Glutamatergic neuron (in vitro differentiated cells): ENCODE results near the gene VRK3. TPM values are rescaled to one million over a fixed set of nuclear protein-coding genes. Genes with fewer than 3 reads are reported as not detected.

Experiments used
- DNase-seq: peaks from one replicate; pipeline ENCODE4 v3.0.0; 2022
- H3K27ac Mint-ChIP-seq: one replicate; pipeline ENCODE4 v1.8.0; 2020; ENCODE audit warnings: mild to moderate bottlenecking, mixed read lengths, inconsistent platforms; ENCODE audit not compliant: unreplicated experiment
- H3K27me3 Mint-ChIP-seq: one replicate; pipeline ENCODE4 v1.8.0; 2020; ENCODE audit warnings: mild to moderate bottlenecking, moderate library complexity, mixed read lengths, inconsistent platforms; ENCODE audit not compliant: unreplicated experiment
- H3K36me3 Mint-ChIP-seq: one replicate; pipeline ENCODE4 v1.8.0; 2020; ENCODE audit warnings: mild to moderate bottlenecking, mixed read lengths, inconsistent platforms; ENCODE audit not compliant: unreplicated experiment
- H3K4me1 Mint-ChIP-seq: one replicate; pipeline ENCODE4 v1.8.0; 2020; ENCODE audit warnings: mild to moderate bottlenecking, low read depth, mixed read lengths, inconsistent platforms; ENCODE audit not compliant: unreplicated experiment
- H3K4me3 Mint-ChIP-seq: one replicate; pipeline ENCODE4 v1.8.0; 2020; ENCODE audit warnings: mild to moderate bottlenecking, mixed read lengths, inconsistent platforms; ENCODE audit not compliant: unreplicated experiment
- H3K9me3 Mint-ChIP-seq: one replicate; pipeline ENCODE4 v1.8.0; 2020; ENCODE audit warnings: mild to moderate bottlenecking, moderate library complexity, mixed read lengths, inconsistent platforms; ENCODE audit not compliant: unreplicated experiment
- total RNA-seq: library from RNA; stranded (reverse); fragmentation: NEBNext Ultra II Directional; extraction: Animal tissue kit (Norgen Biotek cat#: 25700); gene quantifications from one replicate; pipeline ENCODE4 v1.2.1, GENCODE V29; 2021; ENCODE audit not compliant: unreplicated experiment
- TF ChIP-seq, protein P1 (sequence below): fragments of 200-600 bp; sonication (generic); IDR thresholded peaks from one replicate; pipeline ENCODE4 v1.5.0; 2021; ENCODE audit not compliant: partially characterized antibody, unreplicated experiment

The VRK3 gene
- total RNA-seq, 1 donor from 2014 or later: 44.5 TPM

DNA sequence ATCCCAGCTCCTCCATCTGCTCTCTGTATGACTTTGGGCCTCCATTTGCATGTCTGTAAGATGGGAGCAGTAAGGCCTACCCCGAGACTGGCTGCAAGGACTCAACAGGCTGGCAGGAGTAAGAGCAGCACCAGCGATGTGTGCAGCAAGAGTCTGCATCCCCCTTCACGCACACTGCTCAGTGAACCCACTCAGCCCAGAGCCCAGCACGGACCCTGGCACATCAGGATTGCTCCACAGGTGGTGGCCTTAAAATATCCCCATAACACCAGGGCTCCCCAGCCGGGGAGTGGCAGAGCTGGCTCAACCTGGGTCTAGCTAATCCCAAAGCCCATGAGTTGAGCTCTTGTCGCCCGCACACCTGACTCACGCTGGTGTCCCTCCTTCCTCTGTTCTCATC is 23.4 kb downstream of the VRK3 start:
- no peaks in the 10 kb centered on the region for H3K36me3 Mint-ChIP-seq

DNA sequence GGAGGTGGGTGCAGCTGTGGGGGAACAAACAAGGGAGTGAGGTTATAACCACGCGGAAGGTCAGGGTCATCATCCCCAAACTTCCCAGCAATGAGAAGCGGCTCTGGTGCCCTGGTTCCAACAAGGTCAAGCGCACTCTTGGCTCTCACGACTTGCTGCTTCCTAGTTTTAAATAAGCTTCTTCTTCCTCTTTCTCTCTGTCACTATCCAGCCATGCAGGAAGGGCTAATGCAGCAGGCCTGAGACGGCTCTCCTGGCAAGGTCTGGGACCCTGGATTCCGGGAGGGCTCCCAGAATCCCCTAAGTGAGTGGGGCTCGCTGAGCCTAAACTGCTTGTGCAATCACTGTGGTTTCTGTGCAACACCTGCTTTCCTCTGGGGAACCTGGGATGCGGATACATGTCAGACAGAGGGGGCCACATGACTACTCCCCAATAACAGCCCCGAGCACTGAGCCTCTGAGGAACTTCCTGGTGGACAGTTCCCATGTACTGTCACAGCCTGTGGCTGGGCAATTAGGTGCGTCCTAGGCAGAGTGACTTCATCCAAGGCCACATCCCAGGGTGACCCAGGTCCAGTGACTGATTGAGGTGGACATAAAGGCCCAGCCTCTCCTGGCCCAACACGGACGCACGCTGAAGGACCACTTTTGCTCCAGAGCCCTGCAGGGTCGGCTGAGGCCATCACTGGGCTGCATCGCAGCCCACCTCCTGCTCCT is 24.2 kb downstream of the VRK3 start:
- Mint-ChIP-seq H3K4me3 (no peak overlapping the region), H3K36me3 (no peaks in the 10 kb centered on the region), H3K9me3 (peaks cover 2% of the 10 kb centered on the region), H3K4me1 (no peaks in the 10 kb centered on the region), H3K27ac (no peak overlapping the region), H3K27me3 (peaks cover 7% of the 10 kb centered on the region)
- no peak for DNase-seq
- TF ChIP-seq, protein P1, sequence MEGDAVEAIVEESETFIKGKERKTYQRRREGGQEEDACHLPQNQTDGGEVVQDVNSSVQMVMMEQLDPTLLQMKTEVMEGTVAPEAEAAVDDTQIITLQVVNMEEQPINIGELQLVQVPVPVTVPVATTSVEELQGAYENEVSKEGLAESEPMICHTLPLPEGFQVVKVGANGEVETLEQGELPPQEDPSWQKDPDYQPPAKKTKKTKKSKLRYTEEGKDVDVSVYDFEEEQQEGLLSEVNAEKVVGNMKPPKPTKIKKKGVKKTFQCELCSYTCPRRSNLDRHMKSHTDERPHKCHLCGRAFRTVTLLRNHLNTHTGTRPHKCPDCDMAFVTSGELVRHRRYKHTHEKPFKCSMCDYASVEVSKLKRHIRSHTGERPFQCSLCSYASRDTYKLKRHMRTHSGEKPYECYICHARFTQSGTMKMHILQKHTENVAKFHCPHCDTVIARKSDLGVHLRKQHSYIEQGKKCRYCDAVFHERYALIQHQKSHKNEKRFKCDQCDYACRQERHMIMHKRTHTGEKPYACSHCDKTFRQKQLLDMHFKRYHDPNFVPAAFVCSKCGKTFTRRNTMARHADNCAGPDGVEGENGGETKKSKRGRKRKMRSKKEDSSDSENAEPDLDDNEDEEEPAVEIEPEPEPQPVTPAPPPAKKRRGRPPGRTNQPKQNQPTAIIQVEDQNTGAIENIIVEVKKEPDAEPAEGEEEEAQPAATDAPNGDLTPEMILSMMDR: no peak

More for the DNA sequence above, 23.4 kb downstream of the VRK3 start:
- H3K27ac Mint-ChIP-seq: no peak overlapping the region
- H3K4me1 Mint-ChIP-seq: no peaks in the 10 kb centered on the region
- TF ChIP-seq, protein P1: no peak
- peaks cover 2% of the 10 kb centered on the region for H3K9me3 Mint-ChIP-seq
- DNase-seq: no peak
- peaks cover 7% of the 10 kb centered on the region for H3K27me3 Mint-ChIP-seq
- no peak overlapping the region for H3K4me3 Mint-ChIP-seq

DNA sequence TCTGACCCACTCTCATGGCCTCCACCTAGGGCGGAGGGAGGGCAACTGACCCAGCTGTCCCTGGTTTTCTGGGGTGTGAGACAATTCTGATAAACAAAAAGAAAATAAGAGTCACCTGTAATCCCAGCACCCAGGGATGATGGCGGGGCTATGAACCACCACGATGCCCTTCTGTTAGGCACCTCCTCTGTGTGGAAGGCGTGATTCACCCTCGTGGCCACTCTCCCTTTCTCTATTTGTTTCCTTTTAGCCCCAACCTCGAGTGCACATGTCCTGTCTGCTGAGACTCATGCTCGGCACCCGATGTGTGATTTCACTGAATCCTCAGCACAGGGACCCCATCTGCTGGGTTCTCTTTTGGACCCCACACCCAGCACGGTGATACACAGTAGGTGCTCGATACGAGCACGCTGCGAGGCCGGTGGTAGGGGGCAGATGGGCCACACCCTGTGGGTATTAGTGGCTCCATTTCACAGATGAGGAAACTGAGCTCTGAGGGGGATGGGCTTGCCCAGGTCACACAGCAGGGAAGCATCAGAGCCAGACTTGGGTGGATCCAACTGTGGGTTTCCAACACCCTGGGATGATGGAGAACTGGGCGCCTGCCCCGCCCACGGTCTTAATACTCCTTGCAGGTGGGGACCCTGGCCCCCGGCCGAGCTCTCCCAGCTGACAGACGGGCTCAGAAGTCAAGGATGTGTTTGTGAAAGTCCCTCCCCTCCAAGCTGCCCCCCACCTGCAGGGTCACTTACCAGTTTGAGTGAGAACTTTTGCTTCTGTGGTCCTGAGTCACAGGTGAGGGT is 24.9 kb downstream of the VRK3 start:
- H3K27me3 Mint-ChIP-seq: peaks cover 6% of the 10 kb centered on the region
- H3K4me3 Mint-ChIP-seq: no peak overlapping the region
- H3K9me3 Mint-ChIP-seq: peaks cover 3% of the 10 kb centered on the region
- H3K36me3 Mint-ChIP-seq: no peaks in the 10 kb centered on the region
- no peak overlapping the region for H3K27ac Mint-ChIP-seq
- no peaks in the 10 kb centered on the region for H3K4me1 Mint-ChIP-seq
- TF ChIP-seq, protein P1: no peak
- DNase-seq: no peak

DNA sequence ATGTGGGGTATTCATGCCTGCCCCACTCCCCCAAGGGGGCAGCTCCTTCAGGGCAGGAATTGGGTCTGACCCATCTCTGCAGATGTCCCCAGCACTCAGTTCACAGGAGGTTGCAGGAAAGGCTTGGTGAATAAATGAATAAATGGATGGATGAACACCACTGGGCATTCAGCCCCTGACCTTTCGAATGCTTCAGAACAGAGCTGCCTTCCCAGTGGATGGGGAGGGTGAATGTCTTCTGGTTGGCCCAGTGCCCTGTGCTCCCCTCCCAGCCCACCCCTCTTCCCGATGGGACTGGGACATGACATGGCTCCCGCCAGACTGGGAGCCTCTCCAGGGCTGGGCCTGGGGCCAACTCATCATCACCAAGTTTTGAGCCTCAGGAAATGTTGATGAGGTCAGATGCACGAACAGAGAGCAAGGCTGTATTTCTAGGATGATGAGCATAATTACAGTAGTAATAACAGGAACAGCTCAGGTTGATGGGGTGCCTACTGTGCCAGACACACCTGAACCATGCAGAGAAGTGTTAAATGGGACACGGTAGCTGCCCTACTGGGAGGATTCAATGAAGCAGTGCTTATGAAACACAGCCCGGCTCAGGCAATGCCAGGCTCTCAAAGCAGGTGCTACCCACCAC is 25.7 kb downstream of the VRK3 start:
- DNase-seq: no peak
- H3K4me1 Mint-ChIP-seq: no peaks in the 10 kb centered on the region
- TF ChIP-seq, protein P1: no peak
- no peaks in the 10 kb centered on the region for H3K36me3 Mint-ChIP-seq
- no peak overlapping the region for H3K4me3 Mint-ChIP-seq
- no peak overlapping the region for H3K27ac Mint-ChIP-seq
- H3K27me3 Mint-ChIP-seq: peaks cover 6% of the 10 kb centered on the region
- peaks cover 3% of the 10 kb centered on the region for H3K9me3 Mint-ChIP-seq
